HEK293 (cell line): Measurements from ENCODE around the gene DPH2.

Experiments
- BCL11A ChIP-seq: fragments of 450-650 bp; formaldehyde crosslinking; IDR thresholded peaks from 2 replicates; pipeline ENCODE4 v1.5.1; 2016; ENCODE audit warnings: low read depth, missing biosample characterization, missing genetic modification characterization
- BCL11B ChIP-seq: fragments of 450-650 bp; formaldehyde crosslinking; IDR thresholded peaks from 2 replicates; pipeline ENCODE4 v1.5.1; 2016; ENCODE audit warnings: low read depth, missing biosample characterization, missing genetic modification characterization
- MYNN ChIP-seq: fragments of 450-650 bp; formaldehyde crosslinking; IDR thresholded peaks from 2 replicates; pipeline ENCODE4 v1.5.1; 2016; ENCODE audit warnings: missing biosample characterization, missing genetic modification characterization, borderline replicate concordance
- ZBTB8A ChIP-seq: fragments of 450-650 bp; formaldehyde crosslinking; IDR thresholded peaks from 2 replicates; pipeline ENCODE4 v1.5.1; 2016; ENCODE audit warnings: missing biosample characterization, missing genetic modification characterization
- ZNF132 ChIP-seq: fragments of 450-650 bp; formaldehyde crosslinking; IDR thresholded peaks from 2 replicates; pipeline ENCODE4 v1.5.1; 2017; ENCODE audit warnings: missing biosample characterization, missing genetic modification characterization, borderline replicate concordance
- ZNF248 ChIP-seq: fragments of 450-650 bp; formaldehyde crosslinking; IDR thresholded peaks from 2 replicates; pipeline ENCODE4 v1.5.1; 2017; ENCODE audit warnings: missing biosample characterization, missing genetic modification characterization
- ZNF292 ChIP-seq: fragments of 450-650 bp; formaldehyde crosslinking; IDR thresholded peaks from 2 replicates; pipeline ENCODE4 v1.5.1; 2016; ENCODE audit warnings: low read depth, missing biosample characterization, missing genetic modification characterization, borderline replicate concordance
- ZNF311 ChIP-seq: fragments of 450-650 bp; formaldehyde crosslinking; IDR thresholded peaks from 2 replicates; pipeline ENCODE4 v1.5.1; 2017; ENCODE audit warnings: missing biosample characterization, missing genetic modification characterization, borderline replicate concordance
- ZNF398 ChIP-seq: fragments of 450-650 bp; formaldehyde crosslinking; IDR thresholded peaks from 2 replicates; pipeline ENCODE4 v1.5.1; 2017; ENCODE audit warnings: missing biosample characterization, missing genetic modification characterization
- ZNF404 ChIP-seq: fragments of 450-650 bp; formaldehyde crosslinking; IDR thresholded peaks from 2 replicates; pipeline ENCODE4 v1.5.1; 2017; ENCODE audit warnings: missing biosample characterization, missing genetic modification characterization
- ZNF488 ChIP-seq: fragments of 450-650 bp; formaldehyde crosslinking; IDR thresholded peaks from 2 replicates; pipeline ENCODE4 v1.5.1; 2016; ENCODE audit warnings: missing biosample characterization, missing genetic modification characterization
- ZNF585B ChIP-seq: fragments of 450-650 bp; formaldehyde crosslinking; IDR thresholded peaks from 2 replicates; pipeline ENCODE4 v1.5.1; 2016; ENCODE audit warnings: missing biosample characterization, missing genetic modification characterization
- ZNF660 ChIP-seq: fragments of 450-650 bp; IDR thresholded peaks from 2 replicates; pipeline ENCODE4 v1.5.1; 2018; ENCODE audit warnings: missing biosample characterization, mild to moderate bottlenecking, missing genetic modification characterization
- ZNF768 ChIP-seq: fragments of 450-650 bp; formaldehyde crosslinking; IDR thresholded peaks from 2 replicates; pipeline ENCODE4 v1.5.1; 2018; ENCODE audit warnings: missing biosample characterization, mild to moderate bottlenecking, missing genetic modification characterization
- TF ChIP-seq, protein P1 (sequence below): fragments of 450-650 bp; formaldehyde crosslinking; IDR thresholded peaks from 2 replicates; pipeline ENCODE4 v1.5.1; 2016; ENCODE audit warnings: missing biosample characterization, missing genetic modification characterization, borderline replicate concordance
- TF ChIP-seq, protein P2 (sequence below): fragments of 450-650 bp; formaldehyde crosslinking; IDR thresholded peaks from 2 replicates; pipeline ENCODE4 v1.5.1; 2016; ENCODE audit warnings: missing biosample characterization, missing genetic modification characterization
- TF ChIP-seq, protein P3 (sequence below): fragments of 450-650 bp; formaldehyde crosslinking; IDR thresholded peaks from 2 replicates; pipeline ENCODE4 v1.5.1; 2016; ENCODE audit warnings: missing biosample characterization, missing genetic modification characterization
- TF ChIP-seq, protein P4 (sequence below): fragments of 450-650 bp; formaldehyde crosslinking; IDR thresholded peaks from 2 replicates; pipeline ENCODE4 v1.5.1; 2017; ENCODE audit warnings: missing biosample characterization, missing genetic modification characterization
- TF ChIP-seq, protein P5 (sequence below): fragments of 450-650 bp; formaldehyde crosslinking; IDR thresholded peaks from 2 replicates; pipeline ENCODE4 v1.5.1; 2016; ENCODE audit warnings: missing biosample characterization, missing genetic modification characterization
- TF ChIP-seq, protein P6 (sequence below): fragments of 450-650 bp; formaldehyde crosslinking; IDR thresholded peaks from 2 replicates; pipeline ENCODE4 v1.5.1; 2016; ENCODE audit warnings: missing biosample characterization, missing genetic modification characterization

DPH2 gene

GRCh38 chr1:43958351-43959255 lies 11.2 kb upstream of the DPH2 start (continued):
- no peak for TF ChIP-seq ZNF768
- TF ChIP-seq ZNF660 (tag by site-specific recombination): 0 out of 2 replicates have a peak, but pooled peaks have one; percentile 35
- TF ChIP-seq, protein P1, sequence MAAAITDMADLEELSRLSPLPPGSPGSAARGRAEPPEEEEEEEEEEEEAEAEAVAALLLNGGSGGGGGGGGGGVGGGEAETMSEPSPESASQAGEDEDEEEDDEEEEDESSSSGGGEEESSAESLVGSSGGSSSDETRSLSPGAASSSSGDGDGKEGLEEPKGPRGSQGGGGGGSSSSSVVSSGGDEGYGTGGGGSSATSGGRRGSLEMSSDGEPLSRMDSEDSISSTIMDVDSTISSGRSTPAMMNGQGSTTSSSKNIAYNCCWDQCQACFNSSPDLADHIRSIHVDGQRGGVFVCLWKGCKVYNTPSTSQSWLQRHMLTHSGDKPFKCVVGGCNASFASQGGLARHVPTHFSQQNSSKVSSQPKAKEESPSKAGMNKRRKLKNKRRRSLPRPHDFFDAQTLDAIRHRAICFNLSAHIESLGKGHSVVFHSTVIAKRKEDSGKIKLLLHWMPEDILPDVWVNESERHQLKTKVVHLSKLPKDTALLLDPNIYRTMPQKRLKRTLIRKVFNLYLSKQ (tag by site-specific recombination): no peak
- no peak for TF ChIP-seq ZNF488 (tag by site-specific recombination)
- TF ChIP-seq, protein P2, sequence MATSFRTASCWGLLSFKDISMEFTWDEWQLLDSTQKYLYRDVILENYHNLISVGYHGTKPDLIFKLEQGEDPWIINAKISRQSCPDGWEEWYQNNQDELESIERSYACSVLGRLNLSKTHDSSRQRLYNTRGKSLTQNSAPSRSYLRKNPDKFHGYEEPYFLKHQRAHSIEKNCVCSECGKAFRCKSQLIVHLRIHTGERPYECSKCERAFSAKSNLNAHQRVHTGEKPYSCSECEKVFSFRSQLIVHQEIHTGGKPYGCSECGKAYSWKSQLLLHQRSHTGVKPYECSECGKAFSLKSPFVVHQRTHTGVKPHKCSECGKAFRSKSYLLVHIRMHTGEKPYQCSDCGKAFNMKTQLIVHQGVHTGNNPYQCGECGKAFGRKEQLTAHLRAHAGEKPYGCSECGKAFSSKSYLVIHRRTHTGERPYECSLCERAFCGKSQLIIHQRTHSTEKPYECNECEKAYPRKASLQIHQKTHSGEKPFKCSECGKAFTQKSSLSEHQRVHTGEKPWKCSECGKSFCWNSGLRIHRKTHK: no peak
- TF ChIP-seq, protein P3, sequence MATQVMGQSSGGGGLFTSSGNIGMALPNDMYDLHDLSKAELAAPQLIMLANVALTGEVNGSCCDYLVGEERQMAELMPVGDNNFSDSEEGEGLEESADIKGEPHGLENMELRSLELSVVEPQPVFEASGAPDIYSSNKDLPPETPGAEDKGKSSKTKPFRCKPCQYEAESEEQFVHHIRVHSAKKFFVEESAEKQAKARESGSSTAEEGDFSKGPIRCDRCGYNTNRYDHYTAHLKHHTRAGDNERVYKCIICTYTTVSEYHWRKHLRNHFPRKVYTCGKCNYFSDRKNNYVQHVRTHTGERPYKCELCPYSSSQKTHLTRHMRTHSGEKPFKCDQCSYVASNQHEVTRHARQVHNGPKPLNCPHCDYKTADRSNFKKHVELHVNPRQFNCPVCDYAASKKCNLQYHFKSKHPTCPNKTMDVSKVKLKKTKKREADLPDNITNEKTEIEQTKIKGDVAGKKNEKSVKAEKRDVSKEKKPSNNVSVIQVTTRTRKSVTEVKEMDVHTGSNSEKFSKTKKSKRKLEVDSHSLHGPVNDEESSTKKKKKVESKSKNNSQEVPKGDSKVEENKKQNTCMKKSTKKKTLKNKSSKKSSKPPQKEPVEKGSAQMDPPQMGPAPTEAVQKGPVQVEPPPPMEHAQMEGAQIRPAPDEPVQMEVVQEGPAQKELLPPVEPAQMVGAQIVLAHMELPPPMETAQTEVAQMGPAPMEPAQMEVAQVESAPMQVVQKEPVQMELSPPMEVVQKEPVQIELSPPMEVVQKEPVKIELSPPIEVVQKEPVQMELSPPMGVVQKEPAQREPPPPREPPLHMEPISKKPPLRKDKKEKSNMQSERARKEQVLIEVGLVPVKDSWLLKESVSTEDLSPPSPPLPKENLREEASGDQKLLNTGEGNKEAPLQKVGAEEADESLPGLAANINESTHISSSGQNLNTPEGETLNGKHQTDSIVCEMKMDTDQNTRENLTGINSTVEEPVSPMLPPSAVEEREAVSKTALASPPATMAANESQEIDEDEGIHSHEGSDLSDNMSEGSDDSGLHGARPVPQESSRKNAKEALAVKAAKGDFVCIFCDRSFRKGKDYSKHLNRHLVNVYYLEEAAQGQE (tag by site-specific recombination): no peak
- no peak for TF ChIP-seq ZNF585B
- TF ChIP-seq, protein P4, sequence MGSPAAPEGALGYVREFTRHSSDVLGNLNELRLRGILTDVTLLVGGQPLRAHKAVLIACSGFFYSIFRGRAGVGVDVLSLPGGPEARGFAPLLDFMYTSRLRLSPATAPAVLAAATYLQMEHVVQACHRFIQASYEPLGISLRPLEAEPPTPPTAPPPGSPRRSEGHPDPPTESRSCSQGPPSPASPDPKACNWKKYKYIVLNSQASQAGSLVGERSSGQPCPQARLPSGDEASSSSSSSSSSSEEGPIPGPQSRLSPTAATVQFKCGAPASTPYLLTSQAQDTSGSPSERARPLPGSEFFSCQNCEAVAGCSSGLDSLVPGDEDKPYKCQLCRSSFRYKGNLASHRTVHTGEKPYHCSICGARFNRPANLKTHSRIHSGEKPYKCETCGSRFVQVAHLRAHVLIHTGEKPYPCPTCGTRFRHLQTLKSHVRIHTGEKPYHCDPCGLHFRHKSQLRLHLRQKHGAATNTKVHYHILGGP: no peak
- TF ChIP-seq, protein P5, sequence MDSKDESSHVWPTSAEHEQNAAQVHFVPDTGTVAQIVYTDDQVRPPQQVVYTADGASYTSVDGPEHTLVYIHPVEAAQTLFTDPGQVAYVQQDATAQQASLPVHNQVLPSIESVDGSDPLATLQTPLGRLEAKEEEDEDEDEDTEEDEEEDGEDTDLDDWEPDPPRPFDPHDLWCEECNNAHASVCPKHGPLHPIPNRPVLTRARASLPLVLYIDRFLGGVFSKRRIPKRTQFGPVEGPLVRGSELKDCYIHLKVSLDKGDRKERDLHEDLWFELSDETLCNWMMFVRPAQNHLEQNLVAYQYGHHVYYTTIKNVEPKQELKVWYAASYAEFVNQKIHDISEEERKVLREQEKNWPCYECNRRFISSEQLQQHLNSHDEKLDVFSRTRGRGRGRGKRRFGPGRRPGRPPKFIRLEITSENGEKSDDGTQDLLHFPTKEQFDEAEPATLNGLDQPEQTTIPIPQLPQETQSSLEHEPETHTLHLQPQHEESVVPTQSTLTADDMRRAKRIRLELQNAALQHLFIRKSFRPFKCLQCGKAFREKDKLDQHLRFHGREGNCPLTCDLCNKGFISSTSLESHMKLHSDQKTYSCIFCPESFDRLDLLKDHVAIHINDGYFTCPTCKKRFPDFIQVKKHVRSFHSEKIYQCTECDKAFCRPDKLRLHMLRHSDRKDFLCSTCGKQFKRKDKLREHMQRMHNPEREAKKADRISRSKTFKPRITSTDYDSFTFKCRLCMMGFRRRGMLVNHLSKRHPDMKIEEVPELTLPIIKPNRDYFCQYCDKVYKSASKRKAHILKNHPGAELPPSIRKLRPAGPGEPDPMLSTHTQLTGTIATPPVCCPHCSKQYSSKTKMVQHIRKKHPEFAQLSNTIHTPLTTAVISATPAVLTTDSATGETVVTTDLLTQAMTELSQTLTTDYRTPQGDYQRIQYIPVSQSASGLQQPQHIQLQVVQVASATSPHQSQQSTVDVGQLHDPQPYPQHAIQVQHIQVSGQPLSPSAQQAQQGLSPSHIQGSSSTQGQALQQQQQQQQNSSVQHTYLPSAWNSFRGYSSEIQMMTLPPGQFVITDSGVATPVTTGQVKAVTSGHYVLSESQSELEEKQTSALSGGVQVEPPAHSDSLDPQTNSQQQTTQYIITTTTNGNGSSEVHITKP (tag by site-specific recombination): no peak
- TF ChIP-seq, protein P6, sequence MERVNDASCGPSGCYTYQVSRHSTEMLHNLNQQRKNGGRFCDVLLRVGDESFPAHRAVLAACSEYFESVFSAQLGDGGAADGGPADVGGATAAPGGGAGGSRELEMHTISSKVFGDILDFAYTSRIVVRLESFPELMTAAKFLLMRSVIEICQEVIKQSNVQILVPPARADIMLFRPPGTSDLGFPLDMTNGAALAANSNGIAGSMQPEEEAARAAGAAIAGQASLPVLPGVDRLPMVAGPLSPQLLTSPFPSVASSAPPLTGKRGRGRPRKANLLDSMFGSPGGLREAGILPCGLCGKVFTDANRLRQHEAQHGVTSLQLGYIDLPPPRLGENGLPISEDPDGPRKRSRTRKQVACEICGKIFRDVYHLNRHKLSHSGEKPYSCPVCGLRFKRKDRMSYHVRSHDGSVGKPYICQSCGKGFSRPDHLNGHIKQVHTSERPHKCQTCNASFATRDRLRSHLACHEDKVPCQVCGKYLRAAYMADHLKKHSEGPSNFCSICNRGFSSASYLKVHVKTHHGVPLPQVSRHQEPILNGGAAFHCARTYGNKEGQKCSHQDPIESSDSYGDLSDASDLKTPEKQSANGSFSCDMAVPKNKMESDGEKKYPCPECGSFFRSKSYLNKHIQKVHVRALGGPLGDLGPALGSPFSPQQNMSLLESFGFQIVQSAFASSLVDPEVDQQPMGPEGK: no peak
- TF ChIP-seq ZNF292 (tag by site-specific recombination): no peak
- TF ChIP-seq ZNF248 (tag by site-specific recombination): no peak
- peak; percentile 45; the same call in 1 of the 2 replicates for TF ChIP-seq ZNF398 (tag by site-specific recombination)
- 0 out of 2 replicates have a peak, but pooled peaks have one; percentile 32 for TF ChIP-seq ZBTB8A
- no peak for TF ChIP-seq ZNF132
- TF ChIP-seq BCL11A (tag by site-specific recombination): no peak
- TF ChIP-seq ZNF311 (tag by site-specific recombination): no peak
- no peak for TF ChIP-seq ZNF404 (tag by site-specific recombination)
- TF ChIP-seq BCL11B (tag by site-specific recombination): no peak
- TF ChIP-seq MYNN (tag by site-specific recombination): no peak
